DOHH2 (cell line): Measurements from ENCODE around the gene MADD.
A peak's percentile ranks its signal among the peaks of the same experiment; 100 is the strongest.

ENCODE experiments used
- H3F3A ChIP-seq: fragments of 200-600 bp; sonication (generic), shearing (Covaris generic); 2 replicates; pipeline ENCODE4 v1.6.0; 2016; ENCODE audit warnings: antibody characterized with exemption, mild to moderate bottlenecking; ENCODE audit not compliant: control insufficient read depth, insufficient read depth
- H3K27ac ChIP-seq: fragments of 200-600 bp; sonication (generic); 2 replicates; pipeline ENCODE4 v1.5.1; 2014; ENCODE audit warnings: low read depth, mild to moderate bottlenecking, low read length, moderate library complexity
- H3K27me3 ChIP-seq: fragments of 200-600 bp; sonication (generic); 2 replicates; pipeline ENCODE4 v1.6.1; 2014; ENCODE audit warnings: mild to moderate bottlenecking, low read length, mixed read lengths; ENCODE audit not compliant: control insufficient read depth
- H3K36me3 ChIP-seq: fragments of 200-600 bp; sonication (generic); 2 replicates; pipeline ENCODE4 v1.6.1; 2014; ENCODE audit warnings: mild to moderate bottlenecking, low read length, moderate library complexity, mixed read lengths; ENCODE audit not compliant: control insufficient read depth
- H3K4me1 ChIP-seq: fragments of 200-600 bp; sonication (generic); 2 replicates; pipeline ENCODE4 v1.6.1; 2014; ENCODE audit warnings: mild to moderate bottlenecking, low read length, mixed read lengths; ENCODE audit not compliant: control insufficient read depth
- H3K4me2 ChIP-seq: fragments of 200-600 bp; sonication (generic); 2 replicates; pipeline ENCODE4 v1.6.0; 2014; ENCODE audit warnings: mild to moderate bottlenecking, low read length, moderate library complexity
- H3K4me3 ChIP-seq: fragments of 200-600 bp; sonication (generic); 2 replicates; pipeline ENCODE4 v1.5.1; 2014; ENCODE audit warnings: mild to moderate bottlenecking, low read length, mixed read lengths
- H3K79me2 ChIP-seq: fragments of 200-600 bp; sonication (generic); 2 replicates; pipeline ENCODE4 v1.6.1; 2014; ENCODE audit warnings: mild to moderate bottlenecking, low read length, mixed read lengths; ENCODE audit not compliant: control insufficient read depth
- H3K9me2 ChIP-seq: fragments of 200-600 bp; sonication (generic); replicated peaks from 2 replicates; pipeline ENCODE4 v1.6.1; 2014; ENCODE audit warnings: mild to moderate bottlenecking, low read length, mixed read lengths; ENCODE audit not compliant: control insufficient read depth
- H3K9me3 ChIP-seq: fragments of 200-600 bp; sonication (generic); 2 replicates; pipeline ENCODE4 v1.6.1; 2014; ENCODE audit warnings: antibody characterized with exemption, low read length, mixed read lengths; ENCODE audit not compliant: control insufficient read depth, insufficient read depth
- H4K20me1 ChIP-seq: fragments of 200-600 bp; sonication (generic); 2 replicates; pipeline ENCODE4 v1.6.0; 2014; ENCODE audit warnings: low read depth, mild to moderate bottlenecking, antibody characterized with exemption, low read length, moderate library complexity; ENCODE audit not compliant: control insufficient read depth, insufficient read depth
- EZH2phosphoT487 ChIP-seq: fragments of 200-600 bp; sonication (generic); IDR thresholded peaks from 2 replicates; pipeline ENCODE4 v1.6.1; 2017; ENCODE audit warnings: borderline replicate concordance, mild to moderate bottlenecking, antibody characterized with exemption, low read length, moderate library complexity, mixed read lengths
- TF ChIP-seq, protein P1 (sequence below): fragments of 200-600 bp; sonication (generic); IDR thresholded peaks from one replicate; pipeline ENCODE4 v1.5.1; 2014; ENCODE audit warnings: antibody characterized with exemption, mild to moderate bottlenecking, low read depth, low read length; ENCODE audit not compliant: poor library complexity, severe bottlenecking

The MADD gene

DNA sequence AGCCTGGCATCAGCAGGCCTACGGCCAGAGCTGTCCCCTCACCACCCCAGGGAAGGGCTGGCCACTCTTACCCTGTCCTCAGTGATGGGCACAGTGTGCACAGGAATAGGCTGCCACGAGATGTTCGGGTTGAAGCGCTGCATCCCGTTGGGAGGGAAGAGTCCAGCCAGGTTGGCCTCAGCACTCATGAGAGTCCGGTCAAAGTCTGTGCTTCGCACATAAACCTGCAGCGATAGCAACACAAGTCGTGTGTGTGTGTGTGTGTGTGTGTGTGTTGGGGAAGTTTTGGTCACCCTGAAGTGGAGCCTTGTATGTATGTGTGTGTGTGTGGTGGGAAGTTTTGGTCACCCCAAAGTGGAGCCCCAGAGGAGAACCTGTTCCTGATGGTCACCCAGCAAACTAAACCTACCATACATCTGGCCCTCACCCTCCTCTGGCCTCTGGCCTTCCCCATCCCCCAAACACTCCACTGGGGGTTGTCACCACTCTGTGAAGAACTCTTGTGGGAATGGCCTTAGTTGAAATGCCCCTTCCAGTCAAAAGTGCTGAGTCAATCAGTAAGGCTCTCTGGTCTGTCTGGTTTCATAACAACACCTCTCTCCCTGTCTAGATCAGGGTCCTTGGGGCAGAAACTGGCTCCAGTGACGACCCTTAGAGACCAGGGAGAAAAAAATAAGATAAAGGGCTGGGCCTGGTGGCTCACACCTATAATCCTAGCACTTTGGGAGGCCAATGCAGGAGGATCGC is 24.1 kb upstream of the MADD start:
- Histone ChIP-seq H3K9me3 (no peaks in the 10 kb centered on the region), H3K4me2 (no peak overlapping the region), H3K79me2 (peaks cover 30% of the 10 kb centered on the region), H3K4me3 (no peak overlapping the region), H4K20me1 (no peaks in the 10 kb centered on the region), H3K9me2 (no peaks in the 10 kb centered on the region), H3K4me1 (peaks cover 19% of the 10 kb centered on the region), H3K27me3 (no peaks in the 10 kb centered on the region), H3K27ac (no peak overlapping the region), H3F3A (no peaks in the 10 kb centered on the region), H3K36me3 (peaks cover 37% of the 10 kb centered on the region)
- no peak for TF ChIP-seq EZH2phosphoT487
- TF ChIP-seq, protein P1, sequence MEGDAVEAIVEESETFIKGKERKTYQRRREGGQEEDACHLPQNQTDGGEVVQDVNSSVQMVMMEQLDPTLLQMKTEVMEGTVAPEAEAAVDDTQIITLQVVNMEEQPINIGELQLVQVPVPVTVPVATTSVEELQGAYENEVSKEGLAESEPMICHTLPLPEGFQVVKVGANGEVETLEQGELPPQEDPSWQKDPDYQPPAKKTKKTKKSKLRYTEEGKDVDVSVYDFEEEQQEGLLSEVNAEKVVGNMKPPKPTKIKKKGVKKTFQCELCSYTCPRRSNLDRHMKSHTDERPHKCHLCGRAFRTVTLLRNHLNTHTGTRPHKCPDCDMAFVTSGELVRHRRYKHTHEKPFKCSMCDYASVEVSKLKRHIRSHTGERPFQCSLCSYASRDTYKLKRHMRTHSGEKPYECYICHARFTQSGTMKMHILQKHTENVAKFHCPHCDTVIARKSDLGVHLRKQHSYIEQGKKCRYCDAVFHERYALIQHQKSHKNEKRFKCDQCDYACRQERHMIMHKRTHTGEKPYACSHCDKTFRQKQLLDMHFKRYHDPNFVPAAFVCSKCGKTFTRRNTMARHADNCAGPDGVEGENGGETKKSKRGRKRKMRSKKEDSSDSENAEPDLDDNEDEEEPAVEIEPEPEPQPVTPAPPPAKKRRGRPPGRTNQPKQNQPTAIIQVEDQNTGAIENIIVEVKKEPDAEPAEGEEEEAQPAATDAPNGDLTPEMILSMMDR, result no peak

DNA sequence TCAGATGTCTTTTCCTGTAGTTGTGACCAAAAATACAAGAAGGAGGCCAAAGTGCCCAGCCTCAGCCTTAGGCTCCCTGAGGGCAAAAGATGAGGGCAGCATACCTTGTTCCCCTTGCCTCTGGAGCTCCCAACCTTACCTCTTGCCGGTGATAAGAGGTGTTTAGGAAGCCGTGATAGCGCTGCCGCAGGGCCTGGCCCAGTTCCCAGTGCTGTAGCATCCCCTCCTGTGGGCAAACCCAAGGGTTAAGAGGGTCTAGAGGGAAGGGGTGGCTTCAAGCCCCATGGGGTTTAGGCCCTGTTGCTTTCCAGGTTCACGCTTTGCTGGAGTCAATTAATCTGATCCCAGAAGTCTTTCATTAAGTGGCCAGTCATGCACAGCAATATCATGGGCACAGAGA is 22.4 kb upstream of the MADD start:
- no peaks in the 10 kb centered on the region for H3K27me3 ChIP-seq
- H3K36me3 ChIP-seq, result peaks cover 25% of the 10 kb centered on the region
- H3F3A ChIP-seq, result peaks cover 4% of the 10 kb centered on the region; the same call in 1 of the 2 replicates
- H3K79me2 ChIP-seq, result peaks cover 30% of the 10 kb centered on the region
- H3K4me2 ChIP-seq, result peak overlapping the region; percentile 81
- no peaks in the 10 kb centered on the region for H3K9me3 ChIP-seq
- H3K9me2 ChIP-seq, result no peaks in the 10 kb centered on the region
- TF ChIP-seq, protein P1, result no peak
- no peak for TF ChIP-seq EZH2phosphoT487
- no peak overlapping the region for H3K27ac ChIP-seq
- peaks cover 19% of the 10 kb centered on the region for H3K4me1 ChIP-seq
- no peaks in the 10 kb centered on the region for H4K20me1 ChIP-seq
- peak overlapping the region; percentile 95 for H3K4me3 ChIP-seq

DNA sequence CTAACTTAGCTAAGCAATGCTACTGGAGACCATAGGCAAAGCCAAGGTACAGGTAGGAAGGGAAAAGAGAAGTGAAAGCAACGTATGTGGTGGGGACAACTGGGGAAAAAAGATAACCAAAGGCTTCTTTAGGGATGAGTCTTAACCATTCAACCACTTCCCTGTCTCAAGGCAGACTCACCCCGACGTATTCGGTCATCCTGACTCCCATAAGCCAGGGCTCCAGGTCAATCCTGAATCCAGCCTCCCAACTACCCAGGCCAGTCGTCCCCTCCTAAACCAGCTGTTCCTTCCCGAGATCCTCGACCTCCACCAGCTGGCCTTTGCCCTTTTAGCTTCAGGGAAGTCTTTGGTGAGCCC is 21.6 kb upstream of the MADD start:
- TF ChIP-seq, protein P1, result no peak
- TF ChIP-seq EZH2phosphoT487, result no peak

More for the DNA sequence above, 21.6 kb upstream of the MADD start:
- Histone ChIP-seq H3K9me3 (no peaks in the 10 kb centered on the region), H3K27me3 (no peaks in the 10 kb centered on the region), H3K4me3 (peak overlapping the region; percentile 95), H3K79me2 (peaks cover 30% of the 10 kb centered on the region), H3K9me2 (no peaks in the 10 kb centered on the region), H3F3A (peaks cover 4% of the 10 kb centered on the region; the same call in 1 of the 2 replicates), H4K20me1 (no peaks in the 10 kb centered on the region), H3K4me1 (peaks cover 19% of the 10 kb centered on the region), H3K27ac (peak overlapping the region; percentile 45), H3K4me2 (peak overlapping the region; percentile 81), H3K36me3 (peaks cover 21% of the 10 kb centered on the region)
